ENCODE results near the gene NRG3. TPM values are rescaled to one million over a fixed set of nuclear protein-coding genes. Genes with fewer than 3 reads are reported as not detected.

NRG3 gene
- 0.16 TPM for polyA plus RNA-seq (2013, experiment 1 of 2; ENCODE audit: insufficient read length)
- polyA plus RNA-seq (2013, experiment 2 of 2; ENCODE audit: insufficient read length): 0.32 TPM

DNA sequence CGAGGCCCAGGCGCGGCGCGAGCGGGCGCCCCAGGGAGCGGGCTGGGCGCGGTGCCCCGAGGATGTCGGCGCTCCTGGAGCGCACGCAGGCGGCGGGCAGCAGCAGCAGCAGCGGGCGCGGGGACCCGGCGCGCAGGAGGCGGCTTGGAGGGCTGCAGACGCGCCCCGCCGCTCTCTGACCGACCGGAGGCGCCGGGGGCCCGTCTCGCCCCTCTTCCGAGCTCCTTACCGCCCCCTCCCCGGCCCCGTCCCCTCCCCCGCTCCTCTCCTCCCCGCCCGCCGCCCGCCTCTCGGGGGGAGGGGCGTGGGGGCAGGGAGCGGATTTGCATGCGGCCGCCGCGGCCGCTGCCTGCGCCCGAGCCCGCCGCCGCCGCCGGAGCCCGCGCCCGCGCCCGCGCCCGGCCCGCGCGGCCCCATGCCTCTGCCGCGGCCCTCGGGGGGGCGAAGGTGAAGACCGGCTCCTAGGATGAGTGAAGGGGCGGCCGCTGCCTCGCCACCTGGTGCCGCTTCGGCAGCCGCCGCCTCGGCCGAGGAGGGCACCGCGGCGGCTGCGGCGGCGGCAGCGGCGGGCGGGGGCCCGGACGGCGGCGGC, at the start of gene NRG3:
Gene NRG3, plus strand, starts transcription at position 320 of the 592 bp plus-strand sequence.
- DNase-seq: no peak

DNA sequence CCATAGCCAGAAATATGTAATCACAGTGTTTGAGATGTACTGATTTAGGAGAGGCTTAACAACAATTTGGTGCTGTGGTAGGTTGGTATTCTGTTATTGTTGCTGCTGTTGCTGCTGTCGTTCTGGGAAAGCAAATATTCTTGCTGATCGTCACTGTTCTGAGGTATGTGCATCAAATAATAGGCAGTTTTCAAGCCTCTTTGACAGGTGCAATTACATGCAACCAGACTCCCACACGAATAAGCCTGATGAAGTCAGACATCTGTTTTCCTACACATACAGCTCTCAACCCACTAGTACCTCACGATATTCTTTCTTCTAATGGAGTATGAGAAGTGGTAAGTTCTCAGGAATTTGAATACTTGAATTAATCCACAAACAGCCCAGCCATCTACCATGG, 46.7 kb upstream of the NRG3 start:
- DNase-seq: no peak

DNA sequence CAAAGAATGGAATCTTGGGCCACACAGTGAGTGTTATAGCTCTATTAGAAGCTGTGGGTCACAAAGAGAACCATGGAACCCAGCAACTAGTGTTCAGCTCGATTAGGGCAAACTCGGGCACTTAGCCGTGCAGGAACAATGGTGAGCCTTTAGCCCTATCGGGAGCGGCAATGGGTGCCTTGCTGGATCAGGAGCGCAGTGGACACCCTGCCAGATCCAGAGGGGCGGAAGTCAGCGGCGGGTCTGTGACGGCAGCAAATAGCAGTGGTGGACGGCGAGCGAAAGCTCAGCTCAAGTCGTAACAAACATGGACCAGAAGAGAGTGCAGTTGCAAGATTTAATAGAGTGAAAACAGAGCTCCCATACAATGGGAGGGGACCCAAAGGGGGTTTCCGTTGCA, 43.9 kb upstream of the NRG3 start:
- no peak for DNase-seq

- DNase-seq: no peak
These were observed 36.0 kb upstream of the NRG3 start for GRCh38 chr10:81838950-81839349.

DNA sequence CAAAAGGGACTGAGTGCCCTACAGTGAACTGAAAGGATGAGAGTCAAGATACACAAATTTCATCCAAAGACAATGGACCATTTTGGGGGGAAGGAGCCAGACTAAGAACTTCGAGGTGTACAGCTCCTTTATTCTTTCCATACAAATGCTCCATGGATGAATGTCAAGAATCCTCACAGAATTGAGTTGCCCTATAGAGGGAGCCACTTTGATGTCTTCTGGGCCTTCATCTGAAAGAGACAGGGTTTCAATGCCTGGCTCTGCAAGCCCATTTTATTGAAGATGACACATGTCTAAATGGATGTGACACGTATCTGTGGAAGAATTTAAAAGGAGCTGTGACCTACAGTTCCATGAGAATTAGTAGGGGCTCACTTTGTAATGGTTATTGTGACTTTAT, 32.0 kb upstream of the NRG3 start:
- DNase-seq: no peak

DNA sequence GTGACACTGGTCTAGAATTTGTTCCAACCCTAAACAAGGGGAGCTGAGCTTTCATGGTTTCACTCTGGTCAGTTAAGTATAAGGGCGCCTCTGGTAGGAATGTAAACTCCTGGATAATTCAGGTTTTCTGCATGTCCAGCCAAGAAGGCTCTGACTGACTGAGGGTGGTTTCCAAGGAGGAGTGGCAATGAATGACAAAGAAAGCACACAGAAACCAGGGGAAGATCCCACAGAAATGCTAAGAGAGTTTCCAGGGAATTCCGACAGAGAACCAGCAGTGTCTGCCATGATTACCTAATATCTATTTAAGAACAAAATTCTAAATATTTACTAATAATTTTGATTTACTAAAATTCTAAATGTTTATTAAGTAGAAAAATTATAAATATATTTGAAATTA, 27.3 kb upstream of the NRG3 start:
- no peak for DNase-seq

- no peak for DNase-seq
These were observed 26.5 kb upstream of the NRG3 start for GRCh38 chr10:81848514-81848913.

- DNase-seq: no peak
These were observed 26.1 kb upstream of the NRG3 start for GRCh38 chr10:81848931-81849330.

- no peak for DNase-seq
These were observed 12.4 kb upstream of the NRG3 start for GRCh38 chr10:81862596-81862995.

GRCh38 chr10:81863771-81864170, 11.2 kb upstream of the NRG3 start:
- no peak for DNase-seq

- DNase-seq: no peak
These were observed 9.4 kb upstream of the NRG3 start for GRCh38 chr10:81865581-81865980.

- DNase-seq: peak; percentile 46
These were observed 8.2 kb upstream of the NRG3 start for GRCh38 chr10:81866753-81867152.

DNA sequence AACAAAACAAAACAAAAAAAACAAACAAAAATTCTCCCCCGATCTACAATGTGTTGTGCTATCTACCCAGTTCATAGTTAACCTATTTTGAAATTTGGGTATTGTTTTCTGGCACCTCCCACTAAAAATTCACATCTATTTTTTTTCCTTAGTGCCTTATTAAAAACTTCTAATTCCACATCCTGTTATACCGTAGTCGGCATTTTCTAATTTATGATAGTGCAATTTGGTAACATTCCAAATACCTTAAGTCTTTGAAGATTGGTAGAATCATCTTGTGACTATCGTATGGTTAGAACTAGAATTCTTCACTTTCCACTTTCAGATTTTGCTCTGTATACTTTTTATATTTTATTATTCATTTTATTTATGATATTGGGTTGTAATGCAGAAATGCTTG, 4.5 kb upstream of the NRG3 start:
- no peak for DNase-seq

DNA sequence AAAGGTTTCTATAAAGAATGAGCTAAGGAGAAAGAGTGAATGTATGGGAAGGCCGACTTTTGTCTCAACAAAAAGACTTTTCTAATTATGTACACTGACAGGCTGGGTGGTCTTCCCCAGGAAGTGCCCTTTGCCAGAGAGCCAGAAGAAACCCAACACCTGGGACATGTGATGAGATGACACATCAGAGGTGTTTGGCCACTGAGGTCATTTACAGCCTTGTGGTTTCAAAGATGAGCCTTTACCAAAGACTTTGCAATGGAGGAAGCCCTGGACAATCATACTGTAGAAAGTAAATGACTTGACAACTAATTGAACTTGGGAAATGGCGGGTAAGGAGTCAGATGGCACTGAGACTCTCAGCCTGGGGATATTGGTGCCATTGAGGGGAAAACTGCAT, 3.4 kb upstream of the NRG3 start:
- DNase-seq: no peak

- DNase-seq: no peak
These were observed 2.7 kb upstream of the NRG3 start for GRCh38 chr10:81872206-81872862.

GRCh38 chr10:81873231-81873931, 1.6 kb upstream of the NRG3 start:
- DNase-seq: no peak

DNA sequence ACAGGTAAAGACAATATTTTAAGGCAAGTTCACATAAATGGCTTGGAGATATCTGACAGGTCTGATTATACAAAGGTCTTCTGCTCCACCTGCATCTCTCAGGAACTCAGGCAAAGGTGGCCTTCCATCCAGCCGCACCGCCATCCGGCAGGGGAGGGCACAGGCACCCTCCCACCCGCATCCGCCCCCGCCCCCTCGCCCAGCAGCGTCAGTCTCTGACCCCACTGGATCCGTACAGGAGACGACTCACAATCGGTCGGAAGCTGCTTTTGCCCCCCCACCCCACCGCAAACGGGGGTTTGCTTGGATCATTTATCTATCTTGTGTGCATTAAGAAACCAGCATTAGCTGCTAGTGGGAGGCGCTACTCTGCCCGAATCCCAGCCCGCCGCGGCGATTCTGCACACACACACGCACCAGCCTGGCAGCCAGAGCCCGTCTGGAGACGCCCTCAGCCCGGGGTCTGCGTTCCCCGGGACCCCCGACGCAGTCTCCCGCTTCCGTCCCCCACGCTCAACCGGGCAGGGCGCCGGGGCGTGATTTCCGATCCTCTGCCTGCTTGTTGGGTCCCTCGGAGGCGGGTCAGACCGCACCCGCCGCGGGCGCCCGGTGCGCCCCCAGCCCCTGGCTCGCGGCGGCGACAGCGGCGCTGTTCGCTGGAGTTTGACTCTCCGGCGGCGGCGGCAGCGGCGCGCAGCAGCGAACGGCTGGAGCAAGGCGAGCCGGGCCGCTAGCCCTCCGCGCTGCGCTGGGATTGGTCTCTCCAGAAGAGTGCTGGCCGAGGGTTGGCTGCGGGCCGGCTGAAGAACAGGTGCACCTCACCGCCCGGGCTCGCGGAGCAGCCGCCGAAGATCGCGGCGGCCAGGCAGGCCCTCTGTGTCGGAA, 820 bp upstream of the NRG3 start:
- DNase-seq: peak; percentile 37

- DNase-seq: no peak
These were observed 666 bp downstream of the NRG3 start for GRCh38 chr10:81875467-81876252.

DNA sequence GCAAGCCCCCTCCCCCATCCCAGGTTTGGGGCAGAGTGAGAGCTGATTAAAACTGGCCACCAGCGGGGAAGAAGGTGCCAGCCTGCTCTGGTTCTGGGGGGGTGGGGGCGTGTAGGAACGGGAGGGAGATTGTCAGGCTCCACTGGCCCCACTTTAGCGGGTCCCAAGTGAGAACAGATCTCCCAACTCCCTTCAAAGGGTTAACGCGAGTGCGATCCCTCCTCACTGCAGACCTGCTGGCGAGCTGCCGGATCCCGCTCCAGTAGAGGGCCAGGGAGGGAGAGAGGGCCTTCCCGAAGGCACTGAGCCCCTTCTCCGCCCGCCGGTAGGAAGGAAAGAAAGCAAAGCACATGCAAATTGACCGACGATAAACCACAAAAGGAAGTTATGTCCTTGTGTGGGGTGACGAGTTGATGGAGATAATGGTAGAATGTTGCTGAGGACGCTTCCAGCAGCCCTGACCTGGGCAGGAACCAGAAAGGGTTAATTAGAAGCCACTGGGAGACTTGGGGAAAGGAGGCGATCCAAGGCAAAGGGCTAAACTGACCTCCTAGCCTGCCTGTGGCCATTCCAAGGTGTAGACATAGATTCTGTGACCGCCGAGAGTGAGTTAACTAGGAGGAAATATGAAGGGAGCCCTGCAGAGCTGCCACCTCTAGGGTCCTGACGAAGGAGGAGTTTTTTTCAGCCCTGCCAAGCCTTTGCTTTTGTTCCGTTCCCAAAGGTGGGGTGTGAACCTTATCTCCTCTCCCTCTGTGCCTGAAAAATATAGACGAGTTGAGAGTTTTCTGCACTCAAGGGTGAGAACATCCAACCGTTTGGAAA, 1.5 kb downstream of the NRG3 start:
- DNase-seq: no peak

DNA sequence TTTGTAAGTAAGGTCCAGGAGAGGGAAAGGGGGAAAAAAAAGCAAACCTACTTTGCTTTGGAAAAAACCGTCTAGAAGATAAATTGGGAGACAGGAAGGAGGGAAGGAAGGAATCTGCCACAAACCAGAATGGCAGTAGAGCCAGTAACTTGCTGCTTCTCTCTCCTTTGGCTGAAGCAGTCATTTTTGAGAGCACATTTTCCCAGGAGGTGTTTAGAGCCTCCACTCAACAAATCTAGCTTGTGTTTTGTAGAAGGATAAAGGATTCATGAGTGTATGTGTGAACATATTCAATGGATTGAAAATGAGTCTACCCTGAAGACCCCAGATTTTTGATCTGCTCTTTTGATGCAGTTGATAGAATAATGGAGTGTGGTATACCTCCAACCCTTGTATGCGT, 2.6 kb downstream of the NRG3 start:
- no peak for DNase-seq

- no peak for DNase-seq
These were observed 7.0 kb downstream of the NRG3 start for GRCh38 chr10:81882011-81882410.
